DMS79 (cell line): Measurements from ENCODE around the gene GHR.
"Not testable (repeated sequence)": the region's sequence is repeated elsewhere in the genome, so short reads cannot be mapped to it uniquely, and the experiment has no call there.

Experiments
- DNase-seq: peaks from one replicate; lab custom pipeline; 2025; lab: John Stamatoyannopoulos, UW

The GHR gene

GRCh38 chr5:42718591-42718990, 295.4 kb downstream of the GHR start:
- DNase-seq, result no peak

DNA sequence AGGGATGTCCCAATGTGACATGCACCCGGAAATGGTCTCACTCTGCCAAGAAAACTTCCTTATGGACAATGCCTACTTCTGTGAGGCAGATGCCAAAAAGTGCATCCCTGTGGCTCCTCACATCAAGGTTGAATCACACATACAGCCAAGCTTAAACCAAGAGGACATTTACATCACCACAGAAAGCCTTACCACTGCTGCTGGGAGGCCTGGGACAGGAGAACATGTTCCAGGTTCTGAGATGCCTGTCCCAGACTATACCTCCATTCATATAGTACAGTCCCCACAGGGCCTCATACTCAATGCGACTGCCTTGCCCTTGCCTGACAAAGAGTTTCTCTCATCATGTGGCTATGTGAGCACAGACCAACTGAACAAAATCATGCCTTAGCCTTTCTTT, 295.8 kb downstream of the GHR start:
- no peak for DNase-seq

DNA sequence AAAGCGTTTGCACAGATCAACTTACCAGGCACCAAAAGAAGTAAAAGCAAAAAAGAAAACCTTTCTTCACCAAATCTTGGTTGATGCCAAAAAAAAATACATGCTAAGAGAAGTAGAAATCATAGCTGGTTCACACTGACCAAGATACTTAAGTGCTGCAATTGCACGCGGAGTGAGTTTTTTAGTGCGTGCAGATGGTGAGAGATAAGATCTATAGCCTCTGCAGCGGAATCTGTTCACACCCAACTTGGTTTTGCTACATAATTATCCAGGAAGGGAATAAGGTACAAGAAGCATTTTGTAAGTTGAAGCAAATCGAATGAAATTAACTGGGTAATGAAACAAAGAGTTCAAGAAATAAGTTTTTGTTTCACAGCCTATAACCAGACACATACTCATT, 297.0 kb downstream of the GHR start:
- no peak for DNase-seq

- no peak for DNase-seq
These were observed 298.2 kb downstream of the GHR start for GRCh38 chr5:42721484-42721883.

DNA sequence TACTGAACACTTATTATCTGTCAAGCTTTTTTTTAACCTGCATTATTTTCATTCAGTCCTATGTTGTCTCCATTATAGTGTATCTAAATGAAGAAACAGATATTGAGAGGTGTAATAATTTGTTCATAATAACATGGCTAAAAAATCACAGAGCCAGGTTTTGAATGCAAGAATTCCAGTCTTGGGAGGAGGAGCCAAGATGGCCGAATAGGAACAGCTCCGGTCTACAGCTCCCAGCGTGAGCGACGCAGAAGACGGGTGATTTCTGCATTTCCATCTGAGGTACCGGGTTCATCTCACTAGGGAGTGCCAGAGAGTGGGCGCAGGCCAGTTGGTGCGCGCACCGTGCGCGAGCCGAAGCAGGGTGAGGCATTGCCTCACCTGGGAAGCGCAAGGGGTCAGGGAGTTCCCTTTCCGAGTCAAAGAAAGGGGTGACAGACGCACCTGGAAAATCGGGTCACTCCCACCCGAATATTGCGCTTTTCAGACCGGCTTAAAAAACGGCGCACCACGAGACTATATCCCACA, 311.4 kb downstream of the GHR start:
- DNase-seq, result not testable (repeated sequence)

DNA sequence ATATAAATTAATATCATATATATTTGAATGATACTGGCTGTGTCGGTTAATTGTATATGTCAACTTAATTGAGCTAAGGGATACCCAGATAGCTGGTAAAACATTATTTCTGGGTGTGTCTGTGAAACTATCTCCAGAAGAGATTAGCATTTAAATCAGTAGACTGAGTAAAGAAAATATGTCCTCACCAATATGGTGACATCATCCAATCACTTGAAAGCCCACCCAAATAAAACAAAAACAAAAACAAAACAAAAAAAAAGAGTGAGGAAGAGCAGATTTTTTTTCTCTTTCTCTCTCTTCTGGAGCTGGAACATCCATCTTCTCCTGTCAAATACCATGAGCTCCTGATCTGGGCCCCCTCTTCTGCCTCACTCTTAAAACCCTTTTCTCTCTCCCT, 317.7 kb downstream of the GHR start:
- DNase-seq, result no peak

GRCh38 chr5:42745426-42745825, 322.2 kb downstream of the GHR start:
- no peak for DNase-seq

DNA sequence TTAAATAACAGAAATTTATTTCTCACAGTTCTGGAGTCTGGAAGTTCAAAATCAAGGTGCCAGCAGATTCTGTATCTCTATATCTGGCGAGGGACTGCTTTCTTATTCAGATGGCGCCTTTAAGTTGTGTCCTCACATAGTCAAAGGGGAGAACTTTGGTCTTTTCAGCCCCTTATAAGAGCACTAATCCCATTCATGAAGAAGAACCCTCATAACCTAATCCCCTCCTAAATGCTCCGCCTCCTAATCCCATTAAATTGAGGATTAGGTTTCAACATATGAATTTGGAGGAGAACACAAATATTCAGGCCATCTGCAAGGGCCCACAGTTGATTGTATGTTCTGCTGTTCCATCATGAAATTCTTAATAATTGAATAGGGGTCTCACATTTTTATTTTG, 322.6 kb downstream of the GHR start:
- DNase-seq, result no peak

- no peak for DNase-seq
These were observed 325.8 kb downstream of the GHR start for GRCh38 chr5:42749020-42749419.

DNA sequence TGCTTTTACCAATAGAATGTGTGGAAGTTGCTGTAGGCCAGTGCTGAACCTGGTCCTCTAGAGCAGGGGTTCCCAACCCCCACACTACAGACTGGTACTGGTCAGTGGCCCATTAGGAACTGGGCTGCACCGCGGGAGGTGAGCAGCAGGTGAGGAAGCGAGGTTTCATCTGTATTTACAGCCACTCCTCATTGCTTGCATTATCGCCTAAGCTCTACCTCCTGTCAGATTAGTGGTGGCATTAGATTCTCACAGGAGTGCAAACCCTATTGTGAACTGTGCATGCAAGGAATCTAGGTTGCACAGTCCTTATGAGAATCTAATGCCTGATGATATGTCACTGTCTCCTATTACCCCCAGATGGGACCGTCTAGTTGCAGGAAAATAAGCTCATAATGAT, 327.3 kb downstream of the GHR start:
- DNase-seq, result no peak

DNA sequence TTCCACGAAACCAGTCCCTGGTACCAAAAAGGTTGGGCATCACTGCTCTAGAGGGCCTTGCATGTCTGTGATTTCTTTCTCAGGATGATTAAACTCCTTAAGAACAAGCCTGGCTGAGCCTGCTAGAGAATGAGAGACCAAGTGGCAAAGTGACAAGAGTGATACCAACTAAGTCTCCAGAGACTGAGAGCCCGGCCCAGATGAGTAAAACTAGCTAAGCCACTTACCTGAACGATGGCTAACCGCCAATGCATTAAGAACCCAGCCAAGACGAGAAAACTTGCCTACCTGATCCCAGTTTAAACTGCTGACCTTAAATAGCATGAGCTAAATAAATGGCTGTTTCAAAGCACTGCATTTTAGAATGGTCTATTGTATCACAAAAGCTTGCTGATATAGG, 327.8 kb downstream of the GHR start:
- DNase-seq, result no peak

GRCh38 chr5:42753099-42753498, 329.9 kb downstream of the GHR start:
- DNase-seq, result no peak

- DNase-seq, result no peak
These were observed 333.7 kb downstream of the GHR start, which contains the start of gene CCDC152 for GRCh38 chr5:42756606-42757601. TSS of gene CCDC152 (plus strand) at chr5:42756818. CDS start at chr5:42759122, 2,304 bp downstream.

- DNase-seq, result no peak
These were observed 336.2 kb downstream of the GHR start for GRCh38 chr5:42759456-42759855.

GRCh38 chr5:42760426-42760825, 337.2 kb downstream of the GHR start:
- no peak for DNase-seq

- DNase-seq, result no peak
These were observed 338.6 kb downstream of the GHR start for GRCh38 chr5:42761791-42762190.

- no peak for DNase-seq
These were observed 344.4 kb downstream of the GHR start for GRCh38 chr5:42767491-42768105.

GRCh38 chr5:42768106-42768504, 344.9 kb downstream of the GHR start:
- DNase-seq, result no peak

GRCh38 chr5:42770003-42770402, 346.8 kb downstream of the GHR start:
- no peak for DNase-seq
